TTC549 (cell line): ENCODE data around the gene CCDC148.
A peak's percentile ranks its signal among the peaks of the same experiment; 100 is the strongest.

Source experiments
- FAIRE-seq: peaks from 2 replicates; lab custom pipeline; 2012; peaks lifted over from hg19 to GRCh38; lab: Jason Lieb, UNC

CCDC148 gene

GRCh38 chr2:158207354-158207753 lies 249.2 kb downstream of the CCDC148 start:
- FAIRE-seq, result no peak

GRCh38 chr2:158205215-158205614 lies 251.3 kb downstream of the CCDC148 start:
- no peak for FAIRE-seq

- FAIRE-seq, result no peak
These were observed 251.8 kb downstream of the CCDC148 start for GRCh38 chr2:158204741-158205165.

GRCh38 chr2:158202161-158202815 lies 254.3 kb downstream of the CCDC148 start:
- FAIRE-seq, result no peak

- no peak for FAIRE-seq
These were observed 256.5 kb downstream of the CCDC148 start for GRCh38 chr2:158199928-158200650.

GRCh38 chr2:158197940-158198339 lies 258.6 kb downstream of the CCDC148 start:
- no peak for FAIRE-seq

- FAIRE-seq, result no peak
These were observed 262.3 kb downstream of the CCDC148 start for GRCh38 chr2:158194229-158194628.

GRCh38 chr2:158192515-158193443 lies 263.8 kb downstream of the CCDC148 start:
- FAIRE-seq, result no peak

GRCh38 chr2:158191076-158191895 lies 265.3 kb downstream of the CCDC148 start:
- no peak for FAIRE-seq

- FAIRE-seq, result no peak
These were observed 267.0 kb downstream of the CCDC148 start for GRCh38 chr2:158189526-158189925.

- no peak for FAIRE-seq
These were observed 268.6 kb downstream of the CCDC148 start for GRCh38 chr2:158187908-158188307.

GRCh38 chr2:158184556-158185343 lies 271.8 kb downstream of the CCDC148 start:
- no peak for FAIRE-seq

- FAIRE-seq, result no peak
These were observed 272.6 kb downstream of the CCDC148 start for GRCh38 chr2:158184001-158184400.

GRCh38 chr2:158182676-158183295 lies 273.8 kb downstream of the CCDC148 start:
- FAIRE-seq, result no peak

GRCh38 chr2:158181171-158181570 lies 275.4 kb downstream of the CCDC148 start:
- FAIRE-seq, result no peak

- peak; percentile 56 for FAIRE-seq
These were observed 276.9 kb downstream of the CCDC148 start for GRCh38 chr2:158179660-158180059.

- FAIRE-seq, result no peak
These were observed 277.9 kb downstream of the CCDC148 start for GRCh38 chr2:158178646-158179045.

- FAIRE-seq, result no peak
These were observed 281.6 kb downstream of the CCDC148 start for GRCh38 chr2:158174956-158175355.

- FAIRE-seq, result no peak
These were observed 282.1 kb downstream of the CCDC148 start for GRCh38 chr2:158174495-158174894.

- no peak for FAIRE-seq
These were observed 283.8 kb downstream of the CCDC148 start for GRCh38 chr2:158172719-158173118.

- no peak for FAIRE-seq
These were observed 302.0 kb downstream of the CCDC148 start for GRCh38 chr2:158154596-158154995.
